ENCODE data around the gene SDE2.
A peak's percentile ranks its signal among the peaks of the same experiment; 100 is the strongest.
"Not testable (repeated sequence)": the region's sequence is repeated elsewhere in the genome, so short reads cannot be mapped to it uniquely, and the experiment has no call there.

The SDE2 gene

GRCh38 chr1:225999227-225999911 lies at the start of gene SDE2:
Gene SDE2 (minus strand): TSS chr1:225999343. CDS start chr1:225999312, 31 bp downstream.
- DNase-seq, result peak; percentile 99

GRCh38 chr1:226048886-226049285 lies 49.7 kb upstream of the SDE2 start:
- no peak for DNase-seq

DNA sequence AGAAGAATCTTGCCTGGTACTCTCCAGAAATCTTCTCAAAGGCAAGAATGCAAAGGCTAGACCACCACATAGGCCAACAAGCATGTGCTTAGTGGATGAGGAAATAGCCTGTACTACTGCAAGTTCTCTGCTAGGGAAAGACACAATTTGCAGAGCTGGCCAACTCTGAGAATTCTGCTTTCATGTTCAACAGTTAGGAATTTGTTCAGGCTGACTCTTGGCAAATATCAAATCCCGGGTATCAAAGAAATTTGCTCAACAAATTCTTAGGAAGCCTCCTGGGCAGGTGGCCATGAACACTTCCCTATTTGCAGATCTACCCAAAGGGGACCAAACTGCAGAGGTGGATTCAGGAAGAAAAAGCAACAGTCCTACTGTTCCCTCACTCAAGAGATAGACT lies 48.4 kb upstream of the SDE2 start:
- DNase-seq, result no peak

GRCh38 chr1:226046240-226046639 lies 47.1 kb upstream of the SDE2 start:
- no peak for DNase-seq

DNA sequence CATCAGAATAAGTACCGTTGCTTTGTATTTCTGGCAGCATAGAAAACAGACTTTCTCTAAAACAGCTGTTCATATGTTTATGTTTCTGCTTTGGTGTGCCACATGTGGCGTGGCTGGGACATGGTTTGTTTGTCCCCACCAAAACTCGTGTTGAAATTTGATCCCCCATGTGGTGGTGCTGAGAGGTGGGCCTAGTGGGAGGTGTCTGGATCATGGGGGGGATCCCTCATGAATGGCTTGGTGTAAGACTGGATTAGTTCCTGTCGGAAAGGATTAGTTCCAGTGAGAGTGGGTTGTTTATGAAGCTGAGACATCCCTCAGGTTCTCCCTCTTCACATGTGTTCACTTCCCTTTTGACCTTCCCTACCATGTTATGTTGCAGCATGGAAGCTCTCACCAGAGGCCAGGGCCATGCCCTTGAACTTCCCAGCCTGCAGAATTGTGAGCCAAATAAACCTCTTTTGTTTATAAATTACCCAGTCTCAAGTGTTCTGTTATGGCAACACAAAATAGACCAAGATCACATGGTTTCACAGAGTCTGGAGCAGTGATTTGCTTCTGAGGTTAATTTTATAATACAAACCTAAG lies 45.5 kb upstream of the SDE2 start:
- no peak for DNase-seq

GRCh38 chr1:226041419-226041818 lies 42.3 kb upstream of the SDE2 start:
- no peak for DNase-seq

GRCh38 chr1:226038661-226039060 lies 39.5 kb upstream of the SDE2 start:
- DNase-seq, result no peak

DNA sequence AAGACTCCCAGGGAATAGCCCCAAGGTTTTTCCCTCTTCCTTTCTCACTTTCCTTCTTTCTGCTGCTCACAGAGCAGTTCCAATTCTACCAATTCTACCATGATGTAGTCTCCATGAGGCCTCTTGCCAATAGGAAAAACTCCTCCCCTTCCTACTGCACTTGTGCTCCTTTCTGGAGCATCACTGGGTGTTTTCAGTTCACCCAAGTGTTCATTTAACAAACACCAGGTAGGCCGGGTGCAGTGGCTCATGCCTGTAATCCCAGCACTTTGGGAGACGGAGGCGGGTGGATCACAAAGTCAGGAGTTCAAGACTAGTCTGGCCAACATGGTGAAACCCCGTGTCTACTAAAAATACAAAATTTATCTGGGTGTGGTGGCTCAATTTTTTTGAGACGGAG lies 36.8 kb upstream of the SDE2 start:
- no peak for DNase-seq

GRCh38 chr1:226034482-226034881 lies 35.3 kb upstream of the SDE2 start:
- no peak for DNase-seq

GRCh38 chr1:226033991-226034390 lies 34.8 kb upstream of the SDE2 start:
- no peak for DNase-seq

DNA sequence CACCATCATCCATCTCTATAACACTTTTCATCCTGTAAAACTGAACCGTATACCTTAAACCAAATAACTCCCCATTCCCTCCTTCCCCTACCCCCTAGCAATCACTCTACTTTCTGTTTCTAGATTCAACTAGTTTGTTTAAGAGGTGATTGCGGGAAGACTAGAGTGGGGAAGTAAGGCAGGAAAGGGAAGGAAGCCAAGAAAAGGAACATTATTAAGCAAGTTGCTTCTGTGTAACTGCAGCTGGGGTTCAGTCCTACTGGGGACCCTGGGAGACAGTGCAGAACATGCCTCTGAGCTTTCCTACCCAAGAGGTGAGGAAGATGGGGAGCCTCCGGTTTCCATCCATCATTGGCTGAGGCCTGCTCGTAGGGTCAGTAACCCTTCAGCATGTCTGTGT lies 34.4 kb upstream of the SDE2 start:
- DNase-seq, result no peak

GRCh38 chr1:226029568-226030225 lies 30.6 kb upstream of the SDE2 start:
- no peak for DNase-seq

GRCh38 chr1:226029093-226029496 lies 30.0 kb upstream of the SDE2 start:
- DNase-seq, result no peak

DNA sequence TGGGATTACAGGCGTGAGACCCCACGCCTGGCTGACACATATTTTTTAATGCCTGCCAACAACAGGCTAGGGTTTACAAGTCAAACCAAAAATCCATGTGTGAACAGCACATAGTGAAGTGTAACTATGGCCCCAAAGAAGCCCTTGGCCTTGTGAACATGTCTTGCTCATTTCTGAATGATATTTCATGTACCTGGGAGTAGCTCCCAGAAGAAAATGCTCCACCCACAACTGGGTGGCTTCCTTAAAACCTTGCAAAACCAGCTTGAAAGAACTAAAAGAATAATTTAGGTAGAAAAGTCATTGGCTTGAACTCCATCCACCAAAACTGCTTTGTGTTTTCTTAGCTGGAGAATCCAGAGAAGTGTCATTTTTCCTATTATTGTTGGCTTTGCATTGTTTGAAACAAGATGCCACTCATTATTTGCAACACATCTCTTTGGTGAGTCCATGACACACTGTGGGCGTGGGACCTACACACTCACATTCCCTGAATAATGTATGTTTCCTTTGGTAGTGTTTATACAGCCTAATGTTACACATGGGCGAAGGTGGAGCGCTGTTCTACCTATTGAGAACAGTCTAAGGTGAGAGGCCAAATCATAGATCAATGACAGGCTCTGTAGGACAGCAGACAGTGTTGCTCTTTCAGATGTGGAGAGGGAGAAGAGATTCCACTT lies 28.5 kb upstream of the SDE2 start:
- DNase-seq, result no peak

- DNase-seq, result no peak
Measured at GRCh38 chr1:226026833-226027232, 27.7 kb upstream of the SDE2 start.

DNA sequence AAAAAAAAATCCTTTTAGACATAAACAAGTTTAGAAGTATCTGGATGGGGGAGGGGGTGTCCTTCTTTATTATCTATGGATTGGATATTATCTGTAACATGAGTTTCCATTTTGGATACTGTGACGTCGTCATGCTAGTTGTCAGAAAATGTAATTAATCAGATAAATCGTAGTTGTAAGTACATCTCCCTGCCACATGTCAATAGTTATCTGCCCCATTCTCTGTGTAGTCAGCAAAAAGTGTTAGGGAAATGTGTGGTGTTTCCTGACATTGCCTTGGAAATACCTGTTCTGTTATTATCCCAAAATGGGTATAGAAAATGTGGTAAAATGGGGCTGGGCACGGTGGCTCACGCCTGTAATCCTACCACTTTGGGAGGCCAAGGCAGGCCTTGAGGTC lies 24.6 kb upstream of the SDE2 start:
- no peak for DNase-seq

GRCh38 chr1:226021801-226022200 lies 22.7 kb upstream of the SDE2 start:
- DNase-seq, result no peak

- no peak for DNase-seq
Measured at GRCh38 chr1:226021401-226021800, 22.3 kb upstream of the SDE2 start.

- DNase-seq, result peak; percentile 20
Measured at GRCh38 chr1:226019572-226019971, 20.4 kb upstream of the SDE2 start.

GRCh38 chr1:226017070-226017469 lies 17.9 kb upstream of the SDE2 start:
- no peak for DNase-seq

DNA sequence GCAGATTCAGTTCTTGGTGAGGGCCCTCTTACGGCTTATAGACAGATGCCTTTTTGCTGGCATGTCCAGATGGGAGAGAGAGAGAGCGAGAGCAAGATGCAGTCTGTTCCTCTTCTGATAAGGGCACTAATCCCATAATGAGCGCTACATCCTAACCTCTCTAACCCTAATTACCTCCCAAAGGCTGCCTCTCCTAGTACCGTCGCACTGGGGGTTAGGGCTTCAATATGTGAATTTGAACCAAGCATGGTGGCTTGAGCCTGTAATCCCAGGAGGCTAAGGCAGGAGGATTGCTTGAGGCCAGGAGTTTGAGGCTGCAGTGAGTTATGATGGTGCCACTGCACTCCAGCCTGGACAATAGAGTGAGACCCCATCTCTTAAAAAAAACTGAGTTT lies 10.5 kb upstream of the SDE2 start:
- no peak for DNase-seq

GRCh38 chr1:226007126-226007892 lies 8.2 kb upstream of the SDE2 start:
- DNase-seq, result not testable (repeated sequence)

GRCh38 chr1:226006686-226007085 lies 7.5 kb upstream of the SDE2 start:
- no peak for DNase-seq

Data from NCI-H1092 (cell line).